WI38 (cell line): Measurements from ENCODE around the gene CABP1.

Experiments used
- H3K4me3 ChIP-seq: 2 replicates; pipeline ENCODE4 v1.5.1; 2011; ENCODE audit warnings: low read depth, mild to moderate bottlenecking, control low read depth, low read length
- TF ChIP-seq, protein P1 (sequence below): IDR thresholded peaks from 2 replicates; pipeline ENCODE4 v1.5.1; 2012; ENCODE audit warnings: low read depth, mild to moderate bottlenecking, control low read depth, low read length

Gene CABP1

DNA sequence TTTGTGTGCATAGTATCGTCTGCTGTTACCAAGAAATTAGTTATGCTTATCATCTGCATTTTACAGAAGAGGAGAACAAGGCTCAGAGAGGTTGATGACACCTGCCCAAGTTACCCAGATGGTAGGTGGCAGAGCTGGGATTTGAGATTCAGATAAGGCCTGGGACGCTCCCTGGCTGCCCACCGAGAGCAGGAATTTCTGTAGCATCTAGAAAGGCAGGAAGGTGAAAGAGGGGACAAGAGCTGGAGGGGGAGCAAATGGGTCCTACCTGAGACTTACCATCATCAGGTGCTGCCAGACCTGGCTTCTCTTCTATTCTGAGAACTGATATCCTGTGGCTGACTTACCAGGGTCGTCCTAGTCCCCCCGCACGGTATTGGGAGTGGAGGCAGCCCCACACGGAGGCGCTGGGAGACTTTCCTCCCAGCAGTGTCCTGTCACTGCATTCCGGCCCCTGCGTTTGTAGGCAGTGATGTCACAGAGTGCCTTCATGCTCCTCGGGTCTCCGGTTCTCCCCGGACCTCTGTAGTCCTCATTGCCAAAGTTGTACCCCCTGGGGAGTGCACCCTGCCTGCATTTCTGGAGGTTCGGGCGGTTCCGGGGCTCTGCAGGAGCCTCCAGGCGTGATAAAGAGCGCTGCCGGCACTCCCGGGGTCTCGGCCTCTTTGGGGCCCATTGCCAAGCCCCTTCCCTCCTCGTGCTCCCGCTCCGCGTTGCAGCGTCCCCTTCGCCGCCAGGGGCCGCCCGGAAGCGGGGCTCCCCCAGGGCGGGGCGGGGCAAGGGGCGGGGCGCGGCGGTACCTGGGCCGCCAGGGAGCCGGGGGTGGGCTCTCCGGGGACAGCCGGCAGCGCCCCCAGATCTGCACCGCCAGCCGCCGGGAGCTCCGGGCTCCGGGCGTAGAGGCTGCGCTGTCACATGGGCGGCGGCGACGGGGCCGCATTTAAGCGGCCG, at the start of gene CABP1:
Gene CABP1, plus strand, starts transcription at position 856 of the 951 bp plus-strand sequence. Its CDS starts 60 bp downstream, at position 916.
- H3K4me3 ChIP-seq, result 0 out of 2 replicates have a peak within 1 kb of the TSS, but pooled peaks have one; percentile 20
- TF ChIP-seq, protein P1, sequence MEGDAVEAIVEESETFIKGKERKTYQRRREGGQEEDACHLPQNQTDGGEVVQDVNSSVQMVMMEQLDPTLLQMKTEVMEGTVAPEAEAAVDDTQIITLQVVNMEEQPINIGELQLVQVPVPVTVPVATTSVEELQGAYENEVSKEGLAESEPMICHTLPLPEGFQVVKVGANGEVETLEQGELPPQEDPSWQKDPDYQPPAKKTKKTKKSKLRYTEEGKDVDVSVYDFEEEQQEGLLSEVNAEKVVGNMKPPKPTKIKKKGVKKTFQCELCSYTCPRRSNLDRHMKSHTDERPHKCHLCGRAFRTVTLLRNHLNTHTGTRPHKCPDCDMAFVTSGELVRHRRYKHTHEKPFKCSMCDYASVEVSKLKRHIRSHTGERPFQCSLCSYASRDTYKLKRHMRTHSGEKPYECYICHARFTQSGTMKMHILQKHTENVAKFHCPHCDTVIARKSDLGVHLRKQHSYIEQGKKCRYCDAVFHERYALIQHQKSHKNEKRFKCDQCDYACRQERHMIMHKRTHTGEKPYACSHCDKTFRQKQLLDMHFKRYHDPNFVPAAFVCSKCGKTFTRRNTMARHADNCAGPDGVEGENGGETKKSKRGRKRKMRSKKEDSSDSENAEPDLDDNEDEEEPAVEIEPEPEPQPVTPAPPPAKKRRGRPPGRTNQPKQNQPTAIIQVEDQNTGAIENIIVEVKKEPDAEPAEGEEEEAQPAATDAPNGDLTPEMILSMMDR, result no peak

DNA sequence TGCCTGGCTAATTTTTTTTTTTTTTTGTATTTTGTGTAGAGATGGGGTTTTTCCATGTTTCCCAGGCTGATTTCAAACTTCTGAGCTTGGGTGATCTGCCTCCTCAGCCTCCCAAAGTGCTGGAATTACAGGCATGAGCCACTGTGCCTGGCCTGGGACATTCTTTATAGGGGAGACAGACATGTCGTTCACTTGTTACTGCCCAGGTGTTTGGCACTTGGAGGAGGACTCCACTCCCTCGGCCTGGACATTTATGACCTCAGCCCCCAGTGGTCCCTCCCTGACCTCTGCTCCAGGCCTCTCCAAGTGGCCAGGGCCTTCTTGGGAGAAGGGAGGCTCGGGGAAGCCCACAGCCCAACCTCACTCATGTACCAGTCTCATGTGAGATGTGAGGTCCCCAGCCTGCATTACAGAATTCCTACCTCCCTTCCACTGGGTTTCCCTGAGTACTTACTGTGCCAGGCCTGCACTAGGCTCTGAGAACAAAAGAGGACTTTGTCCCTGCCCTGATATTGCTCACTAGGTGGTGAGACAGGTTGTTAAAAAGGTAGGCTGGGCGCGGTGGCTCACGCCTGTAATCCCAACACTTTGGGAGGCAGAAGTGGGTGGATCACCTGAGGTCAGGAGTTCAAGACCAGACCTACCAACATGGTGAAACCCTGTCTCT, 49.6 kb upstream of the CABP1 start:
- TF ChIP-seq, protein P1, result no peak
- no peak overlapping the region for H3K4me3 ChIP-seq

DNA sequence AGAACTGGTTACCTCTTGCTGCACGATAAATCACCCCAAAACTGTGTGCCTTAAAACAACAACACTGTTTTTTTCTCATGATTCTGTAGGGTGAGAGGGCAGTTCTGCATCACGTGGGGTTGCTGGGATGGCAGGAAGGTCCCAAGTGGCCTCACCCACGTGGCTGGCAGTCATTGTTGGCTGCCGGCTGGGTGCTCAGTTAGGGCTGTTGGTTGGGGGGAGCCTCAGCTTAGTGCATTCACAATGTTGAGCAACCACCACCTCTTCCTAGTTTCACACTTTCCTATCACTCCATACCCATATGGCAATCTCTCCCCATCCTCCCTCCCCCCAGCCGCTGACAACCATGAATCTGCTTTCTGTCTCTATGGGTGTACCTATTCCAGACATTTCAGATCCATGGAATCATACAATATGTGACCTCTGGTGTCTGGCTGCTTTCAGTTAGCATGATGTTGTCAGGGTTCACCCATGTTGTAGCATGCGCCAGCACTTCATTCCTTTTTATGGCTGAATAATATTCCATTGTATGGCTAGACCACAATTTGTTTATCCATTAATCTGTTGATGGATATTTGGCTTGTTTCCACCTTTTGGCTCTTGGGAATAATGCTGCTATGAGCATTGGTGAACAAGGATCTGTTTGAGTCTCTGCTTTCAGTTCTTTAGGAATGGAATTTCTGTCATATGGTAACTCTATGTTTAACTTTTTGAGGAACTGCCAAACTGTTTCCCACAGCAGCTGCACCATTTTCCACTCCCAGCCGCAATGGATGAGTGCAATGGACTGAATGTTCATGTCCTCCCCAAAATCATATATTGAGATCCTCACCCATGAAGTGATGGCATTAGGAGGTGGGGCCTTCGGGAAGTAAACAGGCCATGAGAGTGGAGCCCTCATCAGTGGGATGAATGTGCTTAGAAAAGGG, 48.0 kb upstream of the CABP1 start:
- TF ChIP-seq, protein P1, result no peak
- H3K4me3 ChIP-seq, result no peak overlapping the region

DNA sequence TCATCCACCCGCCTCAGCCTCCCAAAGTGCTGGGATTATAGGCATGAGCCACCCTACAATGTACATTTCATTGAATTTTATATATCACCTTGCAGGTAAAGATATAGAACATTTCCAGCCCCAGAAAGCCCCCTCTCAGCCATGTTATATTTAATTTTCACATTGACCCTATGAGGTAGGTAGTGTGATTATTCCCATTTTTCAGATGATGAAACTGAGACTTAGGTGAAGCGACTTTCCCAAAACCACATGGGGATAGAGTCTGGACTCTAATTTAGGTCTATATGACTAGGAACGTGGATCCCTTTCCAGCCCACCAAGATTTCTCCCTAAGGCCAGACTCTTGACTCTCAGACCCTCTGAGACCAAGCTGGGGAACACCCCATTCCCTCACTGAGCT, 43.5 kb upstream of the CABP1 start:
- TF ChIP-seq, protein P1, result no peak
- no peak overlapping the region for H3K4me3 ChIP-seq

DNA sequence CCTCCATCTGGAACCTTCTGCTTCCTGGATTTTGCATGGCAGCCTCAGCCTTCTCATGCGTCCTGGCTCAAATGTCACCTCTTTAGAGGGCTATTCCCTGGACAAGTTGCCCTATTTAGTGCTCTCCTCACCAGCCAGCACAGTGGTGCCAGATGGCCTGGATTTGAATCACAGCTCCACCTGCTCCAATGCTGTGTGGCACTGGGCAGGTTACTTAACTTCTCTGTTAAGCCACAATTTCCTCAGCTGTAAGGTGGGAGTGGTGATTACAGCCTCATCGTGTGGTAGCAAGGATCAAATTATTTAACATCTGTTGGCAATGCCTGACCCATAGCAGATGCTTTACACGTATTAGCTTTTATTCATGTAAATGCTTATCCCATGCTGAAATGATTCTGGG, 42.6 kb upstream of the CABP1 start:
- H3K4me3 ChIP-seq, result no peak overlapping the region
- TF ChIP-seq, protein P1, result no peak

DNA sequence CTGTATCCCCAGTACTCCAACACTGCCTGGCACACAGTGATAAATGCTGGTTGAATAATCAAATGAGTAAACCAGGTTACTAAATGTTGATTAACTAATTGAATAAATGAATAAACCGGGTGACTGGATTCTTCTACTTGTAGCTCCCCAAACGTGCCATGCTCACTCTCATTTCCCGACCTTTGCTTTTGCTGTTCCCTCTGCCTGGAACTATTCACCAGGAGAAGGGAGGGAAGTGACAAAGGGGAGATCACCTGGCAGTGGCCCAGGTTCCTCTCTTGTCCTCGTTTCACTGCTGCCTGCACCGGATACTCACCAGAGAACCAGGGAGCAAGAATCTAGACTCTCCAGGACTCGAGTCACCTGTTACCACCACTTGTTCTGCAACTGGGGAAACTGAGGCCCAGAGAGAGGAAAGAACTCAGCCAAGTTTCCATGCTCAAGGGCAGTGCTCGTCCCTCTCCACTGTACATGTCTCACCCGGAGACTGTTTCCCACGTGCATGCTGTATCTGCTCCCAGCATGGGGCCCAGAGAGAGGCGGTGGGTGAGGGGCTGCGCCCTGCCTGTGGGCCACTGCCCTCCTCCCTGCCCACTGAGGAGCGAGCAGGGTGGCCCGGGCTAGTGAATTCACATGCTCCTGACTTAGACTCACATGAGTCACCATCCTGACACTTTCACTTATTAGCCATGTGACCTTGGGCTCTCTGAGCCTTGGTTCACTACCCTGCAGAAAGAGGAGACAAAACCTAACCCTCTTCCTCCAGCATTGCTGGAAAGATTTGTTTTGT, 41.6 kb upstream of the CABP1 start:
- TF ChIP-seq, protein P1, result no peak
- no peak overlapping the region for H3K4me3 ChIP-seq
